Measurements from ENCODE around the gene UBTD1. TPM values are rescaled to one million over a fixed set of nuclear protein-coding genes. Genes with fewer than 3 reads are reported as not detected.

The UBTD1 gene
- total RNA-seq, 1 experiment from 2014 or later = 9.3 TPM

DNA sequence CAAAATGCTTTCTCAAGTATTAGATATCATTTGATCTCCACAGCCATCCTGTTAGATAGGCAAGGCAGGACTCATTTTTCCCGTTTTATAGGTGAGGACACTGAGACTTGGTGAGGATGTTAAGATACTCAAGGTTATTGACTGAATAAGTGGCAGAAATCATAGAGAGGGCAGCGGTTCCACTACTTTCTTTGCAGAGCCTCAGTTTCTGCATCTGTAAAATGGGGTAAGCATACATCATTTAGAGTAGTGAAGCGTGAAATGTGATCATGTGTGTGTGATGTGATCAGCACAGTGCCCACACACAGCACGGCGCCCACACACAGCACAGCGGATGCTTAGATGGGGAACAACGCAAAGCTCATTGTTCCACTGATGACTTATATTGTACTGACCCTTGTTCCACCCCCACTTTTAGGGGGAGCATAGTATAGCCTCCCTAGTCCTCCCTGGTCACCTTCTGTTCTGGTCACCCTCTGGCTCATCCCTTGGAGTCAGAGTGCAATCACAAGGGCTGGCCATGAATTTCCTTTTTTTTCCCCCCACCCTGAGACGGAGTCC lies 10.5 kb downstream of the UBTD1 start:
- intact Hi-C loops (cut with micrococcal nuclease; ENCODE audit: unreplicated experiment) = no loop called here
- Mint-ChIP-seq H3K36me3 (ENCODE audit: insufficient read depth, unreplicated experiment) (no peaks in the 10 kb centered on the region), H3K27me3 (ENCODE audit: unreplicated experiment) (no peaks in the 10 kb centered on the region), H3K27ac (ENCODE audit: unreplicated experiment) (no peak overlapping the region), H3K9me3 (ENCODE audit: low read depth, unreplicated experiment) (no peaks in the 10 kb centered on the region), H3K4me3 (ENCODE audit: low read depth, unreplicated experiment) (no peak overlapping the region), H3K4me1 (ENCODE audit: low read depth, unreplicated experiment) (no peaks in the 10 kb centered on the region)
- BruUV-seq (replicated peaks) = no TSS peak
- no peak for DNase-seq
- no peak for TF ChIP-seq CTCF (IDR thresholded peaks at IDR 0.05; ENCODE audit: unreplicated experiment)
- CTCF ChIA-PET = no interaction called here

GRCh38 chr10:97510686-97511085 lies 12.0 kb downstream of the UBTD1 start:
- peaks cover 11% of the 10 kb centered on the region for H3K4me1 Mint-ChIP-seq (ENCODE audit: low read depth, unreplicated experiment)

DNA sequence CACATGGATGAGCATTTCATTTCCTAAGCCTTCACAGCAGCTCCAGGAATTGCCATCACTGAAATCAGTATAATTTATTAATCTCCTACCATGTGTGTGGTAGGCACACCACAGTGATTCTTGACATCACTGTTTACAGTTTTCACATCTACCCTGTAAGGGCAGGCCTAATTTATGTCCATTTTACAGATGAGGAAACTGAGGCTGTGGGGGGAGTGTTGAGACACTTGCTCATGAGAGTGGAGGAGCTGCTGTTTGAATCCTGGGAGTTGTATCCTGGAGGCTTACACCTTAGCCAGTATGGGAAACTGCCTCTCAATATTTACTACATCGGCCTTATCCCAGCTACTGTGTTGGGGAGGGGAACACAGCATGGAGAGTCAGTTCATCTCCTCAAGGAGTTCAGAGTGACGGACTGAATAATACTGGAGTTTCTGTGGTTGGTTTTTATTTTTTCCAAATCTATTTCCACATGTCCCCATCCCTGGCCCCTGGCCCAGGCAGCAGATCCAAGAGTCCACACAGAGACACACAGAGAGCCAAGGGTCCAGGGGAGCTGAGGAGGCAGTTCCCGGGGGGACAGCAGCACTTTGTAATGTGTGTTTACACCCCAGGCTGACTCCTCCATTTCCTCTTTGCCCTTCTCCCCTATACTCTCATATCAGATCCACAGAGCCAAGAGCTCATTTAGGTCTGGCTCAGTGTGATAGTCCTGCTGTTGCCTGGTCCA lies 13.2 kb downstream of the UBTD1 start:
- Mint-ChIP-seq H3K27me3 (ENCODE audit: unreplicated experiment) (no peaks in the 10 kb centered on the region), H3K9me3 (ENCODE audit: low read depth, unreplicated experiment) (no peaks in the 10 kb centered on the region), H3K27ac (ENCODE audit: unreplicated experiment) (no peak overlapping the region), H3K36me3 (ENCODE audit: insufficient read depth, unreplicated experiment) (peaks cover 1% of the 10 kb centered on the region), H3K4me1 (ENCODE audit: low read depth, unreplicated experiment) (peaks cover 14% of the 10 kb centered on the region), H3K4me3 (ENCODE audit: low read depth, unreplicated experiment) (no peak overlapping the region)
- CTCF ChIA-PET = no interaction called here
- TF ChIP-seq CTCF (IDR thresholded peaks at IDR 0.05; ENCODE audit: unreplicated experiment) = no peak
- no peak for DNase-seq
- intact Hi-C loops (cut with micrococcal nuclease; ENCODE audit: unreplicated experiment) = no loop called here
- BruUV-seq (replicated peaks) = no TSS peak

More at GRCh38 chr10:97510686-97511085, 12.0 kb downstream of the UBTD1 start:
- BruUV-seq (replicated peaks) = no TSS peak
- TF ChIP-seq CTCF (IDR thresholded peaks at IDR 0.05; ENCODE audit: unreplicated experiment) = no peak
- CTCF ChIA-PET = no interaction called here
- DNase-seq = no peak
- intact Hi-C loops (cut with micrococcal nuclease; ENCODE audit: unreplicated experiment) = no loop called here
- Mint-ChIP-seq H3K27ac (ENCODE audit: unreplicated experiment) (no peak overlapping the region), H3K36me3 (ENCODE audit: insufficient read depth, unreplicated experiment) (no peaks in the 10 kb centered on the region), H3K9me3 (ENCODE audit: low read depth, unreplicated experiment) (no peaks in the 10 kb centered on the region), H3K4me3 (ENCODE audit: low read depth, unreplicated experiment) (no peak overlapping the region), H3K27me3 (ENCODE audit: unreplicated experiment) (no peaks in the 10 kb centered on the region)

GRCh38 chr10:97512993-97513392 lies 14.3 kb downstream of the UBTD1 start:
- no peak for TF ChIP-seq CTCF (IDR thresholded peaks at IDR 0.05; ENCODE audit: unreplicated experiment)
- H3K27me3 Mint-ChIP-seq (ENCODE audit: unreplicated experiment) = no peaks in the 10 kb centered on the region
- no peak for DNase-seq
- CTCF ChIA-PET = interaction anchor here (0.6 kb wide), 1 partner anchor 20 kb away, joined by 4 read pairs; no protein-coding TSS in a partner anchor
- intact Hi-C loops (cut with micrococcal nuclease; ENCODE audit: unreplicated experiment) = no loop called here
- no peaks in the 10 kb centered on the region for H3K9me3 Mint-ChIP-seq (ENCODE audit: low read depth, unreplicated experiment)
- no TSS peak for BruUV-seq (replicated peaks)
- H3K36me3 Mint-ChIP-seq (ENCODE audit: insufficient read depth, unreplicated experiment) = peaks cover 5% of the 10 kb centered on the region
- no peak overlapping the region for H3K4me3 Mint-ChIP-seq (ENCODE audit: low read depth, unreplicated experiment)
- peaks cover 15% of the 10 kb centered on the region for H3K4me1 Mint-ChIP-seq (ENCODE audit: low read depth, unreplicated experiment)
- H3K27ac Mint-ChIP-seq (ENCODE audit: unreplicated experiment) = no peak overlapping the region
